GM12801 (cell line): ENCODE measurements around the gene MED9.

Experiments used
- TF ChIP-seq, protein P1 (sequence below): IDR thresholded peaks from one replicate; pipeline ENCODE4 v1.5.1; 2011; ENCODE audit warnings: control low read depth; ENCODE audit not compliant: insufficient read length; ENCODE audit errors: extremely low read depth

The MED9 gene

GRCh38 chr17:17533901-17534441 lies 57.2 kb downstream of the MED9 start:
- TF ChIP-seq, protein P1, sequence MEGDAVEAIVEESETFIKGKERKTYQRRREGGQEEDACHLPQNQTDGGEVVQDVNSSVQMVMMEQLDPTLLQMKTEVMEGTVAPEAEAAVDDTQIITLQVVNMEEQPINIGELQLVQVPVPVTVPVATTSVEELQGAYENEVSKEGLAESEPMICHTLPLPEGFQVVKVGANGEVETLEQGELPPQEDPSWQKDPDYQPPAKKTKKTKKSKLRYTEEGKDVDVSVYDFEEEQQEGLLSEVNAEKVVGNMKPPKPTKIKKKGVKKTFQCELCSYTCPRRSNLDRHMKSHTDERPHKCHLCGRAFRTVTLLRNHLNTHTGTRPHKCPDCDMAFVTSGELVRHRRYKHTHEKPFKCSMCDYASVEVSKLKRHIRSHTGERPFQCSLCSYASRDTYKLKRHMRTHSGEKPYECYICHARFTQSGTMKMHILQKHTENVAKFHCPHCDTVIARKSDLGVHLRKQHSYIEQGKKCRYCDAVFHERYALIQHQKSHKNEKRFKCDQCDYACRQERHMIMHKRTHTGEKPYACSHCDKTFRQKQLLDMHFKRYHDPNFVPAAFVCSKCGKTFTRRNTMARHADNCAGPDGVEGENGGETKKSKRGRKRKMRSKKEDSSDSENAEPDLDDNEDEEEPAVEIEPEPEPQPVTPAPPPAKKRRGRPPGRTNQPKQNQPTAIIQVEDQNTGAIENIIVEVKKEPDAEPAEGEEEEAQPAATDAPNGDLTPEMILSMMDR: no peak

DNA sequence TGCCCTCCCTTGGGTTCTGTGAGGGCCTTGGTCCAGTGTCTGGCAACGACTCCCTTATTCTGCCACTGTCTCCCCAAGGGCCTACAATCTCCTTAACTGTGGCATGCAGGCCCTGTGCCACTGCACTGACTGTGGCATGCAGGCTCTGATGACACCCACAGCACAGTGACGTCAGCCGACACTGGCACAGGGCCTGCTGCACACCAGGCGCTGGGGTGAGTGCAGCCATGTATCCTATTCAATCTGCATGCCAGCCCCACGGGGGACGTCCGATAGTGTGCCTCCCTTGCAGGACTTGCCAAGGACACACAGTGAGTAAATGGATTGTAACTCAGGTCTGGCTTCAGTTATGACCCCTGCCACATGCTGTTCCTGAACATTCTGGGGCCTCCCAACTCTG lies 59.2 kb downstream of the MED9 start:
- TF ChIP-seq, protein P1: no peak

GRCh38 chr17:17536702-17537101 lies 59.9 kb downstream of the MED9 start:
- TF ChIP-seq, protein P1: no peak

DNA sequence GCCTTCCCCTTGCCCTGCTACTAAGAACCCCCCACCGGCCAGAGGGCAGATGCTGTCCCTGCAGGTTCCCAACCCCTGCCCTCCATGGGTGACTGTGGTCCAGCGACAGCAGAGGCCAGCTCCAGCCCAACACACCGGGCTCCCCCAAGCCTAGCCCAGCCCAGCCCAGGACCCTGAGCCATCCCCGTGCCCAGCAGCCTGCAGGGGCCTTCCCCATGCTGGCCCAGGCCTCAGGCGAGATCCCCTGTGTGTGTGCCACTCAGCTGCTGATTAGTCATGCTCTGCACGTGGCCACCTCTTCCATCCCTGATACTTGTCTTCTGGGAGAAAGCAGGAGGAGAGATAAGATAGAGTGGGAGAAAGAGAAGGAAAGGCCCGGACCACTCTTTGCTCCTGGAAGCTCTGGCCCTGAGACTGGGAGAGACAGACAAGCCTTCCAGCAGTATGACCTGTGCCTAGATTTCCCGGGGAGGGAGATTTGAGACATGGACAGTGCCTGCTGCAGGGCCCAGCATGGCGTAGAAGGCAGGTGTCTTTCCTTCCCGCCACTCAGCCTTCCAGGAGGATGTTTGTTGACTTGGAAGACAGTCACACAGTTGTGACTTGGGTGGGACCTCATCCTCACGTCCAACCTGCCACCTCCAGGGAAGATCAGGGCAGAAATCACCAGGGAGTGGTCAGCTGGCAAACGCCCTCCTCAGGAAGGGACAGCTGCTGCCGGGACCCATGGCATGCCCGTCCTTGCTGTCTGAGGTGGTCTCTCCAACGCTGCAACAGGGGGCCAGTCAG lies 60.7 kb downstream of the MED9 start:
- TF ChIP-seq, protein P1: no peak

DNA sequence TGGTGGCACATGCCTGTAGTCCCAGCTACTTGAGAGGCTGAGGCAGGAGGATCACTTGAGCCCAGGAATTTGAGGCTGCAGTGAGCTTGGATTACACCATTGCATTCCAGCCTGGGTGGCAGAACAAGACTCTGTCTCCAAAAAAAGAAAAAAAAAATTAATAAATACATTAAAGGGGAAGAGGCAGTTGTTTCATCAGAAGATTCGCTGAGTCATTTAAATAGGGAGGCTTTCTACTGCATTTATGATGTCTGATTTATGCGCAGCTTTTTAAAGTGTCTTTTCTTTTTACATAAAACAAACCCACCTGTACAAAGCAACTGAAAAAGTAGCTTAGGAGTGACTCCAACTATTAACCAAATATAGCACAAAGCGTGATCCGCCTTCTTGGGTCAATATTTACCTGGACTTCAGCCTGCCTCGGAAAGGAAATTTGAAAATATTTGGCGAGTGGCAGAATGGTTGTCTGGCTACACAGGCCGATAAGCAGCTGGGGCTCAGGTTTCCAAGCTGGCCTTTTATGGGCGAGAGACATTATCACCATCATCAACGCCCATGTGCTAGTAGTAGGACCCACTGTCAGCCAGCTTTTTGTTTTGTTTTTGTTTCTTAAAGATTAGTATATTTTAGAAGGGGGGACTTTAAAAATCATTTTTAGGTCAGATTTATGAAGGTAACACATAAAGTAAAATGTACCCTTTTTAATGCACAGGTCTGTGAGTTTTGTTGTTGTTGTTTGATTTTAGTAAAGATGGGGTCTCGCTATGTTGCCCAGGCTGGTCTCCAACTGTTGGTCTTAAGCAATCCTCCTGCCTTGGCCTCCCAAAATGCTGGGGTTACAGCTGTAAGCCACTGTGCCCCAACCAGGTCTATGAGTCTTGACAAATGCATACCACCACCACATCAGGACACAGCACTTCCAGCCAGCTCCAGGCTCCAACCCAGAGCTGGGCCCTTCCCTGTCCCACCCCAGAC lies 61.9 kb downstream of the MED9 start:
- TF ChIP-seq, protein P1: no peak

- TF ChIP-seq, protein P1: no peak
These were observed 62.8 kb downstream of the MED9 start for GRCh38 chr17:17539591-17539990.
